Breast epithelium (tissue), 3 donors: ENCODE measurements around the gene CSNK2A1.

ENCODE experiments used
- POLR2A ChIP-seq: fragments of 450-650 bp; IDR thresholded peaks from one replicate; pipeline ENCODE4 v1.6.1; 2016; ENCODE audit warnings: antibody characterized with exemption, mild to moderate bottlenecking, moderate library complexity
- POLR2AphosphoS5 ChIP-seq, 3 donors: sonication (generic); formaldehyde crosslinking; IDR thresholded peaks; one replicate each; pipeline ENCODE4 v1.6.1; 2017; ENCODE audit warnings: antibody characterized with exemption in 3 of 3
- TF ChIP-seq, protein P1 (sequence below), 3 donors: fragments of 450-650 bp; IDR thresholded peaks; one replicate each; pipeline ENCODE4 v1.5.1; 2016 to 2017; ENCODE audit warnings: antibody characterized with exemption in 3 of 3, mild to moderate bottlenecking in 3 of 3, moderate library complexity in 3 of 3

DNA sequence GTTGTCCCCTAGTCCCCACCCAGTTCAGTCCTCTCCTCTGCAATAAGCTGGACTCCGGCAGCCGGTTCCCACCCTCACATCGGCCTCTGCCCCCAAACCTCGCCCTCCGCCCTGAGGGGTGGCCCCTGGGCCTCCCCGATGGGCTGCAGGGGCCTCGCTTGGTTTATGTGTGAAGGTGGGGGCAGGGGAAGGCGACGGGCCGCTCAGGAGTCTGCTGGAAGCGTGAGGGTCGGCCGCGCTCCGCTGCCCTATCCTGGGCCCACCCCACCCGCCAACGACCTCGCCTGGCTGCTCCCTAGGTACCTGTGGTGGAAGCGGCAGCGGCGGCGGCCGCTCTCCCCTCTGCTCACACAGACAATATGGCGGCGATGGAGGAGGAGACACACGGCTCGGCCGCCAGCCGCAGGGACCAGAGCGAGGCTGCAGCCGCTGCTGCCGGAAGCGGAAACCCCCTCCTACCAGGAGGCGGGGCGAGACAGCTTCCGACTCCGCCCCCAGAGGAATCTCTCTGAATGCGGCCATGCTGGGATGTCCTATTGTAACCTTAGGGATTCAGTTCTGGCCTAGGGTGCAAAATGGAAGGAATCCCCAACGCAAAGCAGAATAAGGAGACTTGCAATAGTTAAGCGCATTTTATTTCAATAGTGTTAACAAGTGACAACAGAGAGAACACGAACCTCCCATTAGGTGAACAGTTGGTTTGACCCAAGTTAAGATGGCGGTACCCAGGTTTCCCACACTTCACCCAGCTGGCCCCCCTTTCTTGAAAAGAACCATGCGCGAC, at the start of gene CSNK2A1:
- TF ChIP-seq, protein P1, sequence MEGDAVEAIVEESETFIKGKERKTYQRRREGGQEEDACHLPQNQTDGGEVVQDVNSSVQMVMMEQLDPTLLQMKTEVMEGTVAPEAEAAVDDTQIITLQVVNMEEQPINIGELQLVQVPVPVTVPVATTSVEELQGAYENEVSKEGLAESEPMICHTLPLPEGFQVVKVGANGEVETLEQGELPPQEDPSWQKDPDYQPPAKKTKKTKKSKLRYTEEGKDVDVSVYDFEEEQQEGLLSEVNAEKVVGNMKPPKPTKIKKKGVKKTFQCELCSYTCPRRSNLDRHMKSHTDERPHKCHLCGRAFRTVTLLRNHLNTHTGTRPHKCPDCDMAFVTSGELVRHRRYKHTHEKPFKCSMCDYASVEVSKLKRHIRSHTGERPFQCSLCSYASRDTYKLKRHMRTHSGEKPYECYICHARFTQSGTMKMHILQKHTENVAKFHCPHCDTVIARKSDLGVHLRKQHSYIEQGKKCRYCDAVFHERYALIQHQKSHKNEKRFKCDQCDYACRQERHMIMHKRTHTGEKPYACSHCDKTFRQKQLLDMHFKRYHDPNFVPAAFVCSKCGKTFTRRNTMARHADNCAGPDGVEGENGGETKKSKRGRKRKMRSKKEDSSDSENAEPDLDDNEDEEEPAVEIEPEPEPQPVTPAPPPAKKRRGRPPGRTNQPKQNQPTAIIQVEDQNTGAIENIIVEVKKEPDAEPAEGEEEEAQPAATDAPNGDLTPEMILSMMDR (IDR thresholded peaks at IDR 0.05) = no peak
- peak; percentile 54 for TF ChIP-seq POLR2A
- peak in 2 of 3 donors; percentile 66 to 88 for TF ChIP-seq POLR2AphosphoS5 (IDR thresholded peaks at IDR 0.05)
